ENCODE results near the gene HMGB2.

Gene HMGB2

GRCh38 chr4:173288296-173288695 is 45.9 kb downstream of the HMGB2 start:
- peak; percentile 33 for DNase-seq (ENCODE audit: low spot score)

GRCh38 chr4:173287486-173287885 is 46.7 kb downstream of the HMGB2 start:
- no peak for DNase-seq (ENCODE audit: low spot score)

DNA sequence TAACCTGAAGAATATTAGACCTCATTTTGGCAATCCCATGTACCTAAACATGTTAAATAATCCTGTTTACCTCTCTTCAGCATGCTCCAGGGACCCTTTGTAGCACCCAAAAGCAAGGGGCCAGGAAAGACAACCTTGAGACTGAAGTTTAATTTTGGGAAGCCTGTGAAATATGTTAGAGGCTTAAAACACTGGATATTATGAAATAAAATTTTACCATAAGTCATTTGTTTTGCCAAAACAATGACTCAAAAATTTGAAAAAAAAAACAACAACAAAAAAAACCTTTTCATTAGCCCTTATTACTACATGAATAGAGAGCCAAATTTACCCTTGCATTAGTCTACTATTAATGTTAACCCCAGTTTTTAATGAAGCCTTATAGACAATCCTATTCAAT is 49.7 kb downstream of the HMGB2 start:
- no peak for DNase-seq (ENCODE audit: low spot score)

GRCh38 chr4:173282626-173283025 is 51.5 kb downstream of the HMGB2 start:
- no peak for DNase-seq (ENCODE audit: low spot score)

- no peak for DNase-seq (ENCODE audit: low spot score)
These were observed 51.9 kb downstream of the HMGB2 start for GRCh38 chr4:173282256-173282562.

GRCh38 chr4:173281406-173282255 is 52.5 kb downstream of the HMGB2 start:
- DNase-seq (ENCODE audit: low spot score): no peak

All from germinal center (tissue), 1 donor.